Activated CD8-positive, alpha-beta memory T cell treated with anti-CD3 and anti-CD28 coated beads for 1 hour (primary cell): ENCODE measurements around the gene ATXN7L1.
A peak's percentile ranks its signal among the peaks of the same experiment; 100 is the strongest.
"Not testable (repeated sequence)": the region's sequence is repeated elsewhere in the genome, so short reads cannot be mapped to it uniquely, and the experiment has no call there.

Experiments used
- DNase-seq, 2 donors: peaks; one replicate each; pipeline ENCODE4 v3.0.0-alpha.2; 2020; ENCODE audit warnings: low read depth in 1 of 2; ENCODE audit errors: extremely low read depth in 1 of 2

Gene ATXN7L1

DNA sequence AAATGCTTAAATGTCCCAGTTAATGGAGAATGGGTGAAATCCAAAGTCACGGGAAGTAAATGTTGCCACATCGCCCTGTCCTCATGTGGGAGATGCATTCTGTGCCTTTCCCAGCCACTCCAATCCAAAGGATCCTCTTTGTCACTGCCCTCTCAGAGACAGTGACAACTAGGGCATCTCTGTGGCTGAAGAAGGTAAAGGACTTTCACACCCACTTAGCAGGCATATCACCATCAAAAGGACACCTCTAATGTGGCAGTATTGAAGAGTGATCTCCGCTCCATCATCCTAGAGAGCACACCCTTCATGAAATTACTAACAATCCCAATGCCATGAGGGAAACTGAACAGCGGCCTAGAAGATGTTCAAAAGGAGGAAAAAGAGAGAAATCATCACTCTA is 13.6 kb downstream of the ATXN7L1 start:
- DNase-seq, result no peak

DNA sequence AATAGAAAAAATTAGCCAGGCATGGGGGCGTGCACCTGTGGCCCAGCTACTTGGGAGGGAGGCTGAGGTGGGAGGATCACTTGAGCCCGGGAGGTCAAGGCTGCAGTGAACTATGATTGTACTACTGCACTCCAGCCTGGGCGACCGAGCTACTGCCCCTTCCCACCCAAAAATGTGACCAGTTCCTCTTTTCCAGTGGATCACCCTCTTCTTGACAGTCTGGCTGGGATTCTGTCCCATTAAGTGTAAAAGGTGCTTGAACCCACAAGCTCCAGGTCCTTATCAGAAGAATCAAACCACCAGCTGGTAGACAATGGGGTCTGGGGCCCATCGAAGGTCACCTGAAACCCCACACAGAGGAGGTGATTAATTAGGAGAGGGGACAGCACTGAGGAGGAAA is 14.1 kb downstream of the ATXN7L1 start:
- no peak for DNase-seq

DNA sequence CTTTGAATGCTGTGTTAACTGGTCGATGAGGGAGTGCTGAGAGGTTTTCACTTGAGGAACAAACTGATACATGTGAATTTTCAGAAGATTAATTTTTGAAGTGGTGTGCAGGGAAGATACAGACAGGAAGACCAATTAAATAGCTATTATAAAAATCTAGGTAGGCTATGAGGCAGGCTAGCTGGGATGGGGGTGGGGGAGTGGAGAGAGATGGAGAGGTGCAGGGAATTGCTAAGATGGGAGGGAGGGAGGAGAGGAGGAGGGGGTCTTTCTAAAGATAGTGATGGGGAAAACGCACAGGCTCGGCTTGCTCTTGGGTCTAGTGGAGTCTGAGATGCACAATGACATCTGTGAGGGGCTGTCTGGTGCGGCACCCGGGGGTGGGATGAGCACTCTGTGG is 15.2 kb downstream of the ATXN7L1 start:
- no peak for DNase-seq

DNA sequence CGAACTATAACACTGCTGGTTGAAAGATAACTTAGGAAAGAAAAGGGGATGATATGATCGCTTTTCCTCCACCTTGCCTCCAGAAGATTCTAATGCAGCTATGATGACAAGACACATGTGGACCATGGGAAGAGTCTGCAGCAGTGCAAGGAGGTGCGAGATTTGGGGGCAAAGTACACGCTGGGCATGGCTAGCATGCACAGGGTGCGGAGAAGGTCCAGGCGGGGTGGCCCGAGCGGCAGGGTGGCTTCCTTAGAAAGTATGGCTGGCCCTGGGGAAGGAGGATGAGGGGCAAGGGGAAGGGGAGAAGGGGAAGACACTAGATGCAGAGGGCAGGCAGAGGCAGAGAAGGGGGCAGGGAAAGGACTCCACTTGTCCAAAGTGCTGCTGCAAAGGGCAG is 15.6 kb downstream of the ATXN7L1 start:
- no peak for DNase-seq

DNA sequence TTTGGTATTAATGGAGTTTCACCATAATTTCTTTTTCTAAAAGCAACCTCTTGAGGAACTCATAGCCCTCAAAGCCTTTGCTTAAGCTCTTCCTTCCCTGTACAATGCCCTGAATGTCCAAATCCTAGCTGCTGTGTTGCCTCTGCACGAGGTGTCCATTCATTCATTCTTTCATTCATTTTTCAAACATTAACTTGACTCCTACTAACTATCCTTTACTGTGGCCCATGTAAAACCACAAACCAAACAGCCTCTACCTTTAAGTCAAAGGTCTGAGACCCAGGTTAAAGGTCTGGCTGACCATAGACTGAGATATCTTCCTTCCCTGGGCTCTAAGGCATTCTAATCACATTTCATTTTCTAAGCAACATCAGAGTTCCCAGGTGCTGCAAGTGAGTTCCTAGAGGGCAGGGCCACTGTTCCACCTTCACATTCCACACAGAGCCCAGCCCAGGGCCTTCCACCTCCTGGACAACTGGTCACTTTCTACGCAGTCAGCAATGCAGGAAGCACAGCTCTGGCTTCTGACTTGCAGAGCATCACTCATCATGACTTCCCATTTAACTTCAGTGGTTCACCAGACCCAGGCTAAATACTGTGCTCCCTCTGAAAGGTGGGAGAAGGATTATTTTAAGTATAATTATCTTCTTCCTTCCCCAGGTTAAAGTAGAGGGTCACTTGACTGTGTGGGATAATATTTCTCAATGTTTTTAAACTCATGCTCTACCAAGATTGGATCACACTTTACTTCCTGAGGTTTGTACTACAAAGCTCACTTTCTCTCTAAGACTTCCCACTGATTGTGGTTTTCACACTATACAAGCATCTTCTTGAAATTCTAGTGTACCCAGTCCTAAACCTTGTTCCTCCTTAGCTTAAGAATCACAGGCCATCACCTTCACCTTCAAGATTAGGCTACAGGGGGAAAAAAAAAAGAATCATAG is 19.1 kb downstream of the ATXN7L1 start:
- no peak for DNase-seq

DNA sequence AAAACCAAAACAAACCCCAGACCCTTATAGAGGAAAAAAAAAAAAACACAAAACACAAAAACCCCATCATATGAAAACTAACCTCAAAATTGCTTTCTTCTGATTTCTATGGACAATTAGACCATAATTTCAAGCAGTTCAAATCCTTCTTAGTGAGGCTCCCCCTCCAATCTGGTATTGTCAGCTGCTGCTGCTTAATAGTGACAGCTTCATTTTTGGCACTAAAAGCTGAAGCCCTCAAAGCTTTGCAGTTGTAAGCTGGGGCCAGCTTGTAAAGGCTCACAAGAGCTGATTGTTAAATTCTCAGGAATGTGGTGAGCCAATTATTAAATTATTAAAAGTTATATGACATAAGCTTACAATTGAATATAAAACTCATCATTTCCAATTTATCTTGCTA is 21.9 kb downstream of the ATXN7L1 start:
- no peak for DNase-seq

DNA sequence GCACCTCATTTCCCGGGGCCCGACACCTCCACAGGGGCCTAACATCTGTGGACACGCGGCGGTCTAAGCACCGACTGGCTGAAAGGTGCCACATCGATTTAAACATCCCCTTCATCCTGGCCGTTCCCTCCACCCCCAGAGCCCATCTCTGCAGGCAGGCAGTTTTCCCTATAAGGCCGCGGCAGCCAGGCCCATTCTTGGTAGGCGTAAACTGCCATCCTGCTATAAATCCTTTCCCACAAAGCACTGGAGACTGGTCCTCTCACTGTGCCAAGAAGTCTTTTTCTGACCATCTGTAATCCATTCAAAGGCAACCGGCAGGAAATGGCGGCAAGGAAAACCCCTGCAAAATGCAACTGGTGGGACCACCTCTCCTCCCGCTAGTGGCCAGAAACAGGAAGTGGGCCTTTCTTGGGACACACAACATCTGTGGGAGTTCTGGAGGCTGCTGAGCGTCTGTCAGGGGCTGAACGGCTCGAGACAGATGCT is 22.4 kb downstream of the ATXN7L1 start:
- DNase-seq, result no peak

DNA sequence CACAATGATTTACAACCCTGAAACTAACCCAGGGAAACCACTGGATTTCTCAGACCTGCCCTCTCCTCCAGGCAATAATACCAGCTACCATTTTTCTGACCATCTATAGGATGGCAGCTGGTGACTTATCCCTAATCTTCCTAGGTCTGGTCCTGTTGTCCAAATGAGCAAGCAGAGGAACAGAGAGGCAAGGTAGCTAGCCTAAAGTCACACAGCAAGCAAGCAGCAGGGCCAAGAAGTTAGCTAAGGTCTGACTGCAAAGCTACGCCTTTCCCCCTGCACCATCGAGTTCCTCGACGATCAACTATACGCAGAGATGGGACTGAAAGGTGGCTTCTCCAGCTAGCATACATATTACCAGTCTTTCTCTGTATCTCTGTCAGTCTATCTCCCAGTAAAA is 25.3 kb downstream of the ATXN7L1 start:
- no peak for DNase-seq

DNA sequence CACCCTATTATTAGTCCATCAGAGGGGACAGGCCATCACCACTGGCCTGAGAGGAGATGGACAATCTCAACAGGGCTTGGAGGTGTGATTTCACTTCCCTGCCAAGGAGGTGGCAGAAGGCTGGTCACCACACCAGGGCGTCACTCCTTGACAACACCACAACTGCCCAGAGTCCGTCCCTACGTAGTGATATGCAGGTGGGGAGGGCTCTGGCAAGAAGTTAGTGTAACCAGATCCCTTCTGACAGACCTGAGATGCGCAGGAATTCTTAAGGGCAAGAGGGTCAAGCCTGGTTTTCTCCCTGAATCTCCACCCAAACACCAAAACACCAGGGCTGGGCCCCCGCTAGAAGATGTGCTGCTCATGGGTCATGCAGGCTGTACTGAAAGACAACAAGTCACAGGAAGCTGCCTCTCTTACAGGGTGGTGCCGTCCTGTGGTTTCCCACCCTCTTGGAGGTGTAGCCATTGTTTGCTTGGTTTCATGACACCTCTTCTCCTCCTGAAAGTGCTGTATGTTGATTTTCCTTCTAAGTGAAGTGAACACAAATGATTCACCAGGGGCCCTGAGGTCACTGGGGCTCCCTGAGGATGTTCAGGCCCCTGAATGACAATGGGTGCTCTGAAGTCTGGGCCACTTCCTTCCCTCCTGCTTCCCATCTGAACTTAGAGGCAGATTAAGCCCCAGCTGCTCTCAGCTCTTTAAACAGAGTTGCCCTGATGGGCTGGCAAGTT is 27.1 kb downstream of the ATXN7L1 start:
- DNase-seq, result peak; percentile 35 to 37

DNA sequence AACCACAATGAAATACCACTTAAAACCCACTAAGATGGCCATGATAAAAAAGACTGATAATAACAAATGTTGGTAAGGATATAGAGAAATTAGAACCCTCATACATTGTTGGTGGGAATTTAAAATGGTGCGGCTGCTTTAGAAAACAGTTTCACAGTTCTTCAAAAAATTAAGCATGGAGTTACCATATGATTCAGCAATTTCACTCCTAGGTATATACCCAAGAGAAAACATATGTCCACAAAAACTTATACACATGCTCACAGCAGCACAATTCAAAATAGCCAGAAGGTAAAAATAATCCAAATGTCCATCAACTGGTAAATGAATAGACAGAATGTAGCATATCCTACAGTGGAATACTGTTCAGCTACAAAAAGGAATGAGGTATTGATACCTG is 30.0 kb downstream of the ATXN7L1 start:
- DNase-seq, result no peak

DNA sequence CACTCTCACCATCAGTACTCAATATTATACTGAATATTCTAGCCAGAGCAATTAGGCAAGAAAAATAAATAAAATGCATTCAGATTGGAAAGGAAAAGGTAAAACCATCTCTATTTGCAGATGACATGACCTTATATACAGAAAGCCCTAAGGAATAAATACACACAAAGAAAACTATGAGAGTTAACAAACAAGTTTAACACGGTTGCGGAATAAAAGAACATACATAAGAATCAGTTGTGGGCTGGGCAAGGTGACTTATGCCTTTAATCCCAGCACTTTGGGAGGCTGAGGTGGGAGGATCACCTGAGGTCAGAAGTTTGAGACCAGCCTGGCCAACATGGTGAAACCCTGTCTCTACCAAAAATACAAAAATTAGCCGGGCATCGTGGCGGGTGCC is 31.7 kb downstream of the ATXN7L1 start:
- DNase-seq, result not testable (repeated sequence)

DNA sequence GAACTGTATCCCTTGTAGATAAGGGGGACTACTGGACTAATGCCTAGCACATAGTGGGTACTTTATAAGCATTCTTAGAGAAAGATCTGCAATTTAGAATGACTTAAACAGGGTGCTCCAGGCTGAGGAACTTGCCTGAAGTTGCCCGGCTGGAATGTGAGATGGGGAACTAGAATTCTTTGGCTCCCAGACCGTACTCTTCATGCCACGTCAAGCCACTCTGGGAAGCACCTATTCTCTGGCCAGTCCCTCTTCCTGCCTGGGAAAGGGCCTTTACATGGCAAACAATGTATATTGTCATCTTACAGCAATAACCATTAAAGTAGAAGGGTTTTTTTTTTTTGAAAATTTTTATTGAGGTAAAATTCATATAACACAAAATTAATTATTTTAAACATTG is 34.5 kb downstream of the ATXN7L1 start:
- no peak for DNase-seq

DNA sequence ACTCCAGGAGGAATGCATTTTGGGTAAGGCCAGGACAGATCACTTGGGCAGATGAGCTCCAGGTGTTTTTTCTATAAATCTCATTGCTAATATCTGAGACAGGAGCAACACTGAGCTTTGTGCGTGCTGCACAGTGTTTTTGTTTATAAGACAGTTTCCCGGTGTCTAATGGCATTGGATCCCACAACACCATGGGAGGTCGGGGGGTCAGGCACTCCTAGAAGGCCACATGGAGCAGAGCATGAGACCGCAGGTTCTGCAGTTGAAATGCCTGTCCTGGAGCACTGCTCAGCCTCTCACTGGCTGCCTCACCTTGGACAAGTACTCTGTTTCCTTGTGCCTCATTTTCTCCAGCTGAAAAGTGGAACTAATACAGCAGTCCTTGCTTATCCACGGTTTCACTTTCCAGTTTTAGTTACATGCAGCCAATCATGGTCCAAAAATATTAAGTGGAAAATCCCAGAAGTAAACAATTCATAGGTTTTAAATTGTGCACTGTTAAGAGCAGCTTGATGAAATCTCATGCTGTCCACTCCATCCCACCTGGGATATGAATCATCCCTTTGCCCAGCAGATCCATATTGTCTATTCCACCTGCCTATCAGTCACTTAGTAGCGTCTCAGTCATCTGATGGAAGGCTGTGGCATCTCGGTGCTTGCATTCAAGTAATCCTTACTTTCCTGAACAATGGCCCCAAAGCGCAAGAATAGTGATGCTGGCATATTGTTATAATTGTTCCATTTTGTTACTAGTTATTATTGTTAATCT is 35.2 kb downstream of the ATXN7L1 start:
- DNase-seq, result no peak

DNA sequence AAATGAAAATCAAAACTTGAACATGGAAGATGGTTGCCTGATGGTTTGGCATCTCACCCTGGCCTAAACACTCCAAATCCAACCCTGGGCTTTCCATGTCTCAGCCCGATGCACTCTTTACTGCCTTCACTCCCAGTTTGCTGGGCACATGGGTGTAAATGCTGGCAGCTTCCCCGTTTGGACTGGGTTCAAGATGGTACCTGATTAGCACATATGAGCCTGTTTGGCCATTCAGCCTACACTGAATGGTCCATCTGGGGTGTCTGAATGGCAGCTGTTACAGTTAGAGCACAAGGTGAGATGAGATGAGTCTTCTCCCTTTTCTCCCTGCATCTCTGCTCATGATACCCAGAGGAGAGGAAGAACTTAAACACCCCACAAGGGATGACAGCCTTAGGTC is 37.1 kb downstream of the ATXN7L1 start:
- no peak for DNase-seq

DNA sequence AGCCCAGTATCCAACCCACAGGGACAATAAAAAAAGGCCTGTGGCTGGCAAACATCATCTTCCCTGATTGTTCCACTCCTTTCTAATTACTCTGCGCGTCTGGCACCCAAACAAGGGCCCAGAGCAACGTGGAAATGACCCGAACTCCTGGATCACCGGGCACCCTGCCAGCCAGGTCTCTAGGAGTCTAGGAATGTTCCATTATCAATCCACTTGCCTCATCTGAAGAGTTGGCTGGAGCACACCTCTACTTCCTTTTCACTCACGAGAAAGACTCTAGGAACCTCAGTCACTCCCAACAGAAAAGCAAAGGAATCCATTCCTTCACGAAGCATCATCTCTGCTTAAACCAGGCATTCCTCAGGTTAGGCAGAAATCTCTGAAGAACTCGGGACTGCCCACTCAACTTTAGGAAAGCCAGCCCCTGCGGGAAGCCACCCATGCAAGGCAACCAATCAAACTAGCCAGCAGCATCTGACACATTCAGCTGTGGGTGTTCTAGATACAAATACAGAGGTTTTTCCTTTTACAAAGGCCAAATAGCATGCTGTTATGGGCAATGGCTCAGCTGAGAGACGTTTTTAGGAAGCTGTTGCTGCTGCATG is 37.7 kb downstream of the ATXN7L1 start:
- DNase-seq, result no peak

DNA sequence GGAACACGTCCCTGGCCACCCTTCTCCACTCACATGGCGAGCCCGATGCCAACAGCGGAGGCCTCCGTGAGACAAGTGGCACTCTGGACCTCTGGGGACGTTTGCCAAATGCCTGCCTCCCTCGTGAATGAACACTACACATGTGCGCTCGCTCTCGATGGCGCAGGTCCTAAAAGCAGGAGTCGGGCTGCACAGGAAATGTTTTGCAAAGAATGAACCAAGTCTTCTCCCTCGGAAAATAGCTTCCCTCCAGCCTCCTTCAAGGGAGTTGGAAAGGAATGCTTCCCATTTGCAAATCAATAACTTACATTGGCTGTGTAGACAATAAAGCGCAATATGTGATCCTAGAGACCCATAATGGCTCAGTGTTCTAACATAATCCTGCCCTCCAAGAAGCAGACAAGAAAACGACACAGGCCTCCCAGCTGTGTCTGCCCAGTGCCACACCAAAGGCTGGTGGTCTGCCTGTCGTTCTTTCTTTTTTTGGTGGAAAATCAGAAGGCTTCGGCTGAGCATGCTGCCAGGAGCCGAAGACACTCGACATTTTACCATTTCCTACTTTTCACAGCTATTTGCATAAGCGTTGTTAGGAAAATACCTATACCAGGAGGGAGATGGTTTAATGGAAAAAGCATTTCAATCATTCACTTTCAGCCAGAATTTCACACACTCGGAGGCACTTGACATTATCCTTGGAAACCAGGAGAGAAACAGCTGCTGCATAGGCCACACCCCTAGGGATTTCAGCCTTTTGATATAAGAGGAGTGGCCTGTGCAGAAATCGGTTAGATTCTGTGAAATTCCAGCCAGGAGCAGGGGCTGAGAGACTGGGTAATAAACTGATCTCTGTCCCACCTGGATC is 38.4 kb downstream of the ATXN7L1 start:
- DNase-seq, result no peak

DNA sequence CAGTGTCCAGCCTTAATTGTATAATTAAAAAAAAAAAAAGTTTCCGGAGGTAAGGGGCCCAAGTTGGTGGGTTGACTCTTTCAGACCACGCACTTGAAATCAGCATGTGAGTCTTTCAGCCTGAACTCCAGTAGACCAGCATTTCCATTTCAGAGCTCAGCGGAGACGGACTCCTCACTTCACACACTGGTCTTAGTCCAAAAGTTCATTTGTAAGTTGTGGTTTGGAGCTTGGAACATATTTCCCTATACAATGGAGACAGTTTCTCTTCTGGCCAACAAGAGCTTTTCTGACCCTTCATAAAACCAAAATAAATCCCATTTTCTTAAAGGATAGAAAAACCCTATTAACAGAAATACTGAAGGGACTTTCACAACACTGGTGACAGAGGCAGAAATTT is 41.0 kb downstream of the ATXN7L1 start:
- no peak for DNase-seq

DNA sequence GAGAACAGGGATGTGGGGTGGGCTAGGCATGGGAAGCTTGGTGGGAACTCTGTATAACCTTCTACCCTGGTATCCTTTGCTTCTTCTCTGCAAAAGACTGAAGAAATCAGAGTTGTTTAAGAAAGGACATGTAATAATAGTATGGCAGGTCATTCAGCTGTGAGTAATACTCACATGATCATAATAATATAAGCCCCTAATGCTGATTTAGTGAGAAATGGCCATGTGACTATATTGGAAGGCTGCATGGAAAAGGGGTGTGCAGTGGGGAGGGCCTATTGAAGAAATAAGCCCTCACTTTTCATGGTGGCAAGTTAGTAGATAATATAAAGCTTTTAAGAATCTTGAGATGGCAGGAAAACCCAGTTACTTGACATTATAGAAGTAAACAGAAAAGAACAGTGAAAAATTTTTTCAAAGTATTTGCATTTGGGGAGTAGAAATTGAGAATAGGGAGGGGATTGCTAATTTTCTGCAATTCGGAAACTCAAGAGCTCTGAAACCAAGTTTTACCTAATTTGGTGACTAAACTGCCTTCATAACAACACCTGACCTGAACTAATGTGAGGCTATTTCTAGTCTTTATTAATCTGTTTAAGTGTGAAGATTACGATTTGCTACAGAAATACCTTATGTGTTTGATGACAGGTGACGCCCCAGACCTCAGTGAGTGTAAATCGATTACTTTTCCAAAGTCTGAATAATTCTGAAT is 44.4 kb downstream of the ATXN7L1 start:
- DNase-seq, result no peak

DNA sequence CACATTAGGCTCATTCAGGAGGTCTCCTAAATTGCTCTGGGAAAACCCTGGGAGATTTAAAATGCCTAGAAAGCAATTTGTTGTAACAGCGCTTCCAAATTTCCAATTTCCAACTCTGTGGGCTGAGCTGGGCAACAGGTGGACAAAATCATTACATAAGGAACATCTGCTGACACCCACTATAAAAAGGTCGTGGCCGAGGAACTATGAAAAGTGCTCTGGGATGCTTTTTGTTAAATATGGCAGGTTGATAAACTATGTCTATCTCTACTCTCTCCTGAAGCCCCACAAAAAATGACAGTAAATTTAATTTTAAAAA is 45.1 kb downstream of the ATXN7L1 start:
- DNase-seq, result no peak
